ENCODE data around the gene PCDHGA8.
A peak's percentile ranks its signal among the peaks of the same experiment; 100 is the strongest.
"Not testable (repeated sequence)": the region's sequence is repeated elsewhere in the genome, so short reads cannot be mapped to it uniquely, and the experiment has no call there.

The PCDHGA8 gene

GRCh38 chr5:141411575-141411974 is 19.1 kb downstream of the PCDHGA8 start:
- no peak overlapping the region for H3K4me3 Mint-ChIP-seq
- peaks cover 79% of the 10 kb centered on the region for H3K27me3 Mint-ChIP-seq
- peaks cover 17% of the 10 kb centered on the region for H3K4me1 Mint-ChIP-seq (ENCODE audit: low read depth)
- H3K9me3 Mint-ChIP-seq, result peaks cover 16% of the 10 kb centered on the region
- H3K27ac Mint-ChIP-seq, result no peak overlapping the region
- peaks cover 18% of the 10 kb centered on the region for H3K36me3 Mint-ChIP-seq (ENCODE audit: low read depth)

DNA sequence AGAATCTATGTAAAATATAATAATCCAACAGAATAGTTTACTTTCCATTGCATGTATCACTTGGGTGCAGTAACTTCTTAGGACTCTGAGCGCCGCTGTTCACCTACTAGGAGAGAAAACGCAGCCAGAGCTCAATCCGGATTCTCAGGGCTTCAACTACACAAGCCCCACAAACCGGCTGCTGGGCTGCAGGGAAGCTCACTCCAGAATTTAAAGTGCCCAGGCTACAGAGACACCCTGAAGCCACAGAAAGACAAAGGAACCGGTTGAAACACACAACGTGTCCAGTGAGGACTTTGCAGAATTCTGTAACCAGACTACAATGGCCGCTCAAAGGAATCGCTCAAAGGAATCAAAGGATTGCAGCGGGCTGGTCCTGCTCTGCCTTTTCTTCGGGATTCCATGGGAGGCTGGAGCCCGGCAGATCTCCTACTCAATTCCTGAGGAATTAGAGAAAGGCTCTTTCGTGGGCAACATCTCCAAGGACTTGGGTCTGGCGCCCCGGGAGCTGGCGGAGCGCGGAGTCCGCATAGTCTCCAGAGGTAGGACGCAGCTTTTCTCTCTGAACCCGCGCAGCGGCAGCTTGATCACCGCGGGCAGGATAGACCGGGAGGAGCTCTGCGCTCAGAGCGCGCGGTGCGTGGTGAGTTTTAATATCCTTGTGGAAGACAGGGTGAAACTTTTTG is 20.6 kb downstream of the PCDHGA8 start, which contains the start of gene PCDHGA10:
PCDHGA10 (plus strand) TSS at position 134 of the 686 bp plus-strand sequence; CDS start at position 323, 189 bp downstream.
- Mint-ChIP-seq H3K27ac (no peak within 1 kb of the TSS), H3K27me3 (peaks cover 78% of the 10 kb centered on the region), H3K4me3 (peak within 1 kb of the TSS; percentile 79), H3K36me3 (ENCODE audit: low read depth) (peaks cover 21% of the 10 kb centered on the region), H3K4me1 (ENCODE audit: low read depth) (peaks cover 20% of the 10 kb centered on the region), H3K9me3 (peaks cover 19% of the 10 kb centered on the region)

DNA sequence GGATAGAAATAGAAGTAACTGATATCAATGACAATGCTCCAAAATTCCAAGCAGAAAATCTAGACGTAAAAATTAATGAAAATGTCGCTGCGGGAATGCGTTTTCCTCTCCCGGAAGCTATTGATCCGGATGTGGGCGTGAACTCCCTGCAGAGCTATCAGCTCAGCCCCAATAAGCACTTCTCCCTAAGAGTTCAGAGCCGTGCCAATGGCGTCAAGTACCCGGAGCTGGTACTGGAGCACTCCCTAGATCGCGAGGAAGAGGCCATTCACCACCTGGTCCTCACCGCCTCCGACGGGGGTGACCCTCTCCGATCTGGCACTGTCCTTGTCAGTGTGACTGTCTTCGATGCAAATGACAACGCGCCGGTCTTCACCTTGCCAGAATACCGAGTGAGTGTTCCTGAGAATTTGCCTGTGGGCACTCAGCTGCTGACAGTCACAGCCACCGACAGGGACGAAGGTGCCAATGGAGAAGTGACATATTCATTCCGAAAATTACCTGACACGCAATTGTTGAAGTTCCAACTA is 21.2 kb downstream of the PCDHGA8 start:
- H3K4me3 Mint-ChIP-seq, result peak overlapping the region; percentile 79
- H3K27me3 Mint-ChIP-seq, result peaks cover 78% of the 10 kb centered on the region
- H3K36me3 Mint-ChIP-seq (ENCODE audit: low read depth), result peaks cover 24% of the 10 kb centered on the region
- H3K27ac Mint-ChIP-seq, result no peak overlapping the region
- H3K9me3 Mint-ChIP-seq, result peaks cover 20% of the 10 kb centered on the region
- peaks cover 21% of the 10 kb centered on the region for H3K4me1 Mint-ChIP-seq (ENCODE audit: low read depth)

DNA sequence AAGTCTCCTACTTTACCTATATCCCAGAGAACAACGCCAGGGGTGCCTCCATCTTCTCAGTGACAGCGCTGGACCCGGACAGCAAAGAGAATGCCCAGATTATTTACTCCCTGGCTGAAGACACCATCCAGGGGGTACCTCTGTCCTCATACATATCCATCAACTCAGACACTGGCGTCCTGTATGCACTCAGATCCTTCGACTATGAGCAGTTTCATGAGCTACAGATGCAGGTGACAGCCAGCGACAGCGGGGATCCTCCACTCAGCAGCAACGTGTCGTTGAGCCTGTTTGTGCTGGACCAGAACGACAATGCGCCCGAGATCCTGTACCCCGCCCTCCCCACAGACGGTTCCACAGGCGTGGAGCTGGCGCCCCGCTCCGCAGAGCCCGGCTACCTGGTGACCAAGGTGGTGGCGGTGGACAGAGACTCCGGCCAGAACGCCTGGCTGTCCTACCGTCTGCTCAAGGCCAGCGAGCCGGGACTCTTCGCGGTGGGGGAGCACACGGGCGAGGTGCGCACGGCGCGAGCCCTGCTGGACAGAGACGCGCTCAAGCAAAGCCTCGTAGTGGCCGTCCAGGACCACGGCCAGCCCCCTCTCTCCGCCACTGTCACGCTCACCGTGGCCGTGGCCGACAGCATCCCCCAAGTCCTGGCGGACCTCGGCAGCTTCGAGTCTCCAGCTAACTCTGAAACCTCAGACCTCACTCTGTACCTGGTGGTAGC is 22.3 kb downstream of the PCDHGA8 start:
- H3K27ac Mint-ChIP-seq, H3K4me3 Mint-ChIP-seq: not testable (repeated sequence)
- H3K36me3 Mint-ChIP-seq (ENCODE audit: low read depth), result peaks cover 21% of the 10 kb centered on the region
- peaks cover 21% of the 10 kb centered on the region for H3K4me1 Mint-ChIP-seq (ENCODE audit: low read depth)
- peaks cover 17% of the 10 kb centered on the region for H3K9me3 Mint-ChIP-seq
- H3K27me3 Mint-ChIP-seq, result peaks cover 76% of the 10 kb centered on the region

DNA sequence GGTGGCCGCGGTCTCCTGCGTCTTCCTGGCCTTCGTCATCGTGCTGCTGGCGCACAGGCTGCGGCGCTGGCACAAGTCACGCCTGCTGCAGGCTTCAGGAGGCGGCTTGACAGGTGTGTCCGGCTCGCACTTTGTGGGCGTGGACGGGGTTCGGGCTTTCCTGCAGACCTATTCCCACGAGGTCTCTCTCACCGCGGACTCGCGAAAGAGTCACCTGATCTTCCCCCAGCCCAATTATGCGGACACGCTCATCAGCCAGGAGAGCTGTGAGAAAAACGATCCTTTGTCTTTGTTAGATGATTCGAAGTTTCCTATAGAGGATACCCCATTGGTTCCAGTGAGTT is 22.8 kb downstream of the PCDHGA8 start:
- Mint-ChIP-seq H3K36me3 (ENCODE audit: low read depth) (peaks cover 22% of the 10 kb centered on the region), H3K4me1 (ENCODE audit: low read depth) (peaks cover 21% of the 10 kb centered on the region), H3K9me3 (peaks cover 19% of the 10 kb centered on the region), H3K27me3 (peaks cover 79% of the 10 kb centered on the region)
- not testable (repeated sequence) for H3K4me3 Mint-ChIP-seq, H3K27ac Mint-ChIP-seq

DNA sequence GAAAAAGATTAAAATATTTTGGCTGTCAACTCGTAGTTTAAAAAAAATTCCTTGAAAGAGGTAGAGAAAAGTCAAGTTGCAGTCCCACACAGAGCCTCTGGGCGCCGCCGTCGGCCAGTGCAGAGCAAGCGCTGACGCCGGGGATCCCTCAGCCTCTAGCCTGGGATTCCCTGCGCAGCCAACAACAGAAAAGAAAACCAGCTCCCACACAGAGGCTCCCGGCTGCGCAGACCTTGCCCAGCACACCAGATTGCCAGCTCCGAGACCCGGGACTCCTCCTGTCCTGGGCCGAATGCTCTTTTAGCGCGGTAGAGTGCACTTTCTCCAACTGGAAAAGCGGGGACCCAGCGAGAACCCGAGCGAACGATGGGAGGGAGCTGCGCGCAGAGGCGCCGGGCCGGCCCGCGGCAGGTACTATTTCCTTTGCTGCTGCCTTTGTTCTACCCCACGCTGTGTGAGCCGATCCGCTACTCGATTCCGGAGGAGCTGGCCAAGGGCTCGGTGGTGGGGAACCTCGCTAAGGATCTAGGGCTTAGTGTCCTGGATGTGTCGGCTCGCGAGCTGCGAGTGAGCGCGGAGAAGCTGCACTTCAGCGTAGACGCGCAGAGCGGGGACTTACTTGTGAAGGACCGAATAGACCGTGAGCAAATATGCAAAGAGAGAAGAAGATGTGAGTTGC is 25.2 kb downstream of the PCDHGA8 start, which contains the start of gene PCDHGB7:
PCDHGB7 (plus strand) TSS at position 184 of the 679 bp plus-strand sequence; CDS start at position 367, 183 bp downstream.
- H3K4me1 Mint-ChIP-seq (ENCODE audit: low read depth), result peaks cover 32% of the 10 kb centered on the region

DNA sequence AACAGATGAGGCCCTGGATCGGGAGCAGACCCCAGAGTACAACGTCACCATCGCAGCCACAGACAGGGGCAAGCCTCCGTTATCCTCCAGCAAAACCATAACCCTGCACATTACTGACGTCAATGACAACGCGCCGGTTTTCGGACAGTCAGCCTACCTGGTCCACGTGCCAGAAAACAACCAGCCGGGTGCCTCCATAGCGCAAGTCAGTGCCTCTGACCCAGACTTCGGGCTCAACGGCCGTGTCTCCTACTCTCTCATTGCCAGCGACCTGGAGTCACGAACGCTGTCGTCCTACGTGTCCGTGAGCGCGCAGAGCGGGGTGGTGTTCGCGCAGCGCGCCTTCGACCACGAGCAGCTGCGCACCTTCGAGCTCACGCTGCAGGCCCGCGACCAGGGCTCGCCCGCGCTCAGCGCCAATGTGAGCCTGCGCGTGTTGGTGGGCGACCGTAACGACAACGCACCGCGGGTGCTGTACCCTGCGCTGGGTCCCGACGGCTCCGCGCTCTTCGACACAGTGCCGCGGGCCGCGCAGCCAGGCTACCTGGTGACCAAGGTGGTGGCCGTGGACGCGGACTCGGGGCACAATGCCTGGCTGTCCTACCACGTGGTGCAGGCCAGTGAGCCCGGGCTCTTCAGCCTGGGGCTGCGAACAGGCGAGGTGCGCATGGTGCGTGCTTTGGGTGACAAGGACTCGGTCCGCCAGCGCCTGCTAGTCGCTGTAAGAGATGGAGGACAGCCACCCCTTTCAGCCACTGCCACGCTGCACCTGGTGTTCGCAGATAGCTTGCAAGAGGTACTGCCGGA is 26.8 kb downstream of the PCDHGA8 start:
- peaks cover 34% of the 10 kb centered on the region for H3K9me3 Mint-ChIP-seq
- H3K4me3 Mint-ChIP-seq, result no peak overlapping the region
- H3K27ac Mint-ChIP-seq, result no peak overlapping the region
- peaks cover 22% of the 10 kb centered on the region for H3K4me1 Mint-ChIP-seq (ENCODE audit: low read depth)
- H3K36me3 Mint-ChIP-seq (ENCODE audit: low read depth), result peaks cover 33% of the 10 kb centered on the region
- peaks cover 85% of the 10 kb centered on the region for H3K27me3 Mint-ChIP-seq

More for the DNA sequence above, 25.2 kb downstream of the PCDHGA8 start, which contains the start of gene PCDHGB7:
- Mint-ChIP-seq H3K4me3 (peak within 1 kb of the TSS; percentile 74), H3K27ac (peak within 1 kb of the TSS; percentile 55), H3K36me3 (ENCODE audit: low read depth) (peaks cover 34% of the 10 kb centered on the region), H3K9me3 (peaks cover 30% of the 10 kb centered on the region), H3K27me3 (peaks cover 89% of the 10 kb centered on the region)

DNA sequence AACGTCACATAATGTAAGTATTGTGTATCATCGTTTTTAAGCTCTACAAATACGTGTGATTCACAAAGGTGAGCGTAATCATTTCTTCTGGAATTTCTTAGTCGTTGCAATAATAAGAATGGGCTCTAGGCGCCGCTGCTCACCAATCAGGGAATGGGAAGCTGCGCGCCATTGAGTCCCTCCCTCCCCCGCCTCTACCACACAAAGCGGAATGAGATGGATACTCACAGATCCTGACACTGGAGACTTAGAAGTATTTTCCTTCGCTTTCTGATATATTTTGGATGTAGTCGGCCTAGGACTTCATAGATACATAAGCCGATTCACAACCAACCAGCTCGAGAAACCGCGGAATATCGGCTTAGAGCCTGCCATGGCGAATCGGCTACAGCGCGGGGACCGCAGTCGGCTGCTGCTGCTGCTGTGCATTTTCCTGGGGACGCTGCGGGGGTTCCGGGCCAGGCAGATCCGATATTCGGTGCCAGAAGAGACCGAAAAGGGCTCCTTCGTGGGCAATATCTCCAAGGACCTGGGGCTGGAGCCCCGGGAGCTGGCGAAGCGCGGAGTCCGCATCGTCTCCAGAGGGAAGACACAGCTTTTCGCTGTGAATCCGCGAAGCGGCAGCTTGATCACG is 28.5 kb downstream of the PCDHGA8 start, which contains the start of gene PCDHGA11:
PCDHGA11 (plus strand) TSS at position 197 of the 634 bp plus-strand sequence; CDS start at position 374, 177 bp downstream.
- peaks cover 15% of the 10 kb centered on the region for H3K4me1 Mint-ChIP-seq (ENCODE audit: low read depth)
- peaks cover 88% of the 10 kb centered on the region for H3K27me3 Mint-ChIP-seq
- peak within 1 kb of the TSS; percentile 81 for H3K4me3 Mint-ChIP-seq
- H3K9me3 Mint-ChIP-seq, result peaks cover 34% of the 10 kb centered on the region
- peaks cover 29% of the 10 kb centered on the region for H3K36me3 Mint-ChIP-seq (ENCODE audit: low read depth)
- peak within 1 kb of the TSS; percentile 63 for H3K27ac Mint-ChIP-seq

DNA sequence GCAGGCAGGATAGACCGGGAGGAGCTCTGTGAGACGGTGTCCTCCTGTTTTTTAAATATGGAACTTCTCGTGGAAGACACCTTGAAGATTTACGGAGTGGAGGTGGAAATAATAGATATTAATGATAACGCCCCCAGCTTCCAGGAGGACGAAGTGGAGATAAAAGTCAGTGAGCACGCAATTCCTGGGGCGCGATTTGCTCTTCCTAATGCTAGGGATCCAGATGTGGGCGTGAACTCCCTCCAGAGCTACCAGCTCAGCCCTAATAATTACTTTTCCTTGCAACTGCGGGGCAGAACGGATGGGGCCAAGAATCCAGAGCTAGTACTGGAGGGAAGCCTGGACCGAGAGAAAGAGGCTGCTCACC is 29.0 kb downstream of the PCDHGA8 start:
- peaks cover 34% of the 10 kb centered on the region for H3K9me3 Mint-ChIP-seq
- peaks cover 29% of the 10 kb centered on the region for H3K36me3 Mint-ChIP-seq (ENCODE audit: low read depth)
- peaks cover 15% of the 10 kb centered on the region for H3K4me1 Mint-ChIP-seq (ENCODE audit: low read depth)
- peaks cover 88% of the 10 kb centered on the region for H3K27me3 Mint-ChIP-seq
- peak overlapping the region; percentile 52 for H3K27ac Mint-ChIP-seq
- peak overlapping the region; percentile 81 for H3K4me3 Mint-ChIP-seq

DNA sequence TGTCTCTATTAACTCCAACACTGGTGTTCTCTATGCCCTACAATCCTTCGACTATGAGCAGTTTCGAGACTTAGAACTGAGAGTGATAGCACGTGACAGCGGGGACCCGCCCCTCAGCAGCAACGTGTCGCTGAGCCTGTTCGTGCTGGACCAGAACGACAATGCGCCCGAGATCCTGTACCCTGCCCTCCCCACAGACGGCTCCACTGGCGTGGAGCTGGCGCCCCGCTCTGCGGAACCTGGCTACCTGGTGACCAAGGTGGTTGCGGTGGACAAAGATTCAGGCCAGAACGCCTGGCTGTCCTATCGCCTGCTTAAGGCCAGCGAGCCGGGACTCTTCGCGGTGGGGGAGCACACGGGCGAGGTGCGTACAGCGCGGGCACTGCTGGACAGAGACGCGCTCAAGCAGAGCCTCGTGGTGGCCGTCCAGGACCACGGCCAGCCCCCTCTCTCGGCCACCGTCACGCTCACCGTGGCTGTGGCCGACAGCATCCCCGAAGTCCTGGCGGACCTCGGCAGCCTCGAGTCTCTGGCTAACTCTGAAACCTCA is 30.4 kb downstream of the PCDHGA8 start:
- Mint-ChIP-seq H3K4me3 (no peak overlapping the region), H3K27me3 (peaks cover 88% of the 10 kb centered on the region), H3K9me3 (peaks cover 33% of the 10 kb centered on the region), H3K4me1 (ENCODE audit: low read depth) (peaks cover 14% of the 10 kb centered on the region), H3K36me3 (ENCODE audit: low read depth) (peaks cover 28% of the 10 kb centered on the region), H3K27ac (no peak overlapping the region)

DNA sequence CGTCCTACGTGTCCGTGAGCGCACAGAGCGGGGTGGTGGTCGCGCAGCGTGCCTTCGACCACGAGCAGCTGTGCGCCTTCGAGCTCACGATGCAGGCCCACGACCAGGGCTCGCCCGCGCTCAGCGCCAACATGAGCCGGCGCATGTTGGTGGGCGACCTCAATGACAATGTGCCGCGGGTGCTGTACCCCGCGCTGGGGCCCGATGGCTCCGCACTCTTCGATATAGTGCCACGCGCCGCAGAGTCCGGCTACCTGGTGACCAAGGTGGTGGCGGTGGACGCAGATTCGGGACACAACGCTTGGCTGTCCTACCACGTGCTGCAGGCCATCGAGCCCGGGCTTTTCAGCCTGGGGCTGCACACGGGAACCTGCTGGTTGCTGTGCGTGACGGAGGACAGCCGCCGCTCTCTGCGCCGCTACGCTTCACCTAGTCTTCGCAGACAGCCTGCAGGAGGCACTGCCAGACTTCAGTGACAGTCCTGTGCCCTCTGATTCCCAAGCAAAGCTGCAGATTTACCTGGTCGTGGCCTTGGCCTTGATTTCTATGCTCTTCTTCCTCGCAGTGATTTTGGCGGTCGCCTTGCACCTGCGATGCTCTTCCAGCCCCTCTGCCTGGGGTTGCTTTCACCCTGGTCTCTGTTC is 35.5 kb downstream of the PCDHGA8 start:
- Mint-ChIP-seq H3K27ac (no peak overlapping the region), H3K4me1 (ENCODE audit: low read depth) (peaks cover 10% of the 10 kb centered on the region), H3K9me3 (peaks cover 24% of the 10 kb centered on the region), H3K4me3 (no peak overlapping the region), H3K27me3 (peaks cover 76% of the 10 kb centered on the region), H3K36me3 (ENCODE audit: low read depth) (peaks cover 25% of the 10 kb centered on the region)

DNA sequence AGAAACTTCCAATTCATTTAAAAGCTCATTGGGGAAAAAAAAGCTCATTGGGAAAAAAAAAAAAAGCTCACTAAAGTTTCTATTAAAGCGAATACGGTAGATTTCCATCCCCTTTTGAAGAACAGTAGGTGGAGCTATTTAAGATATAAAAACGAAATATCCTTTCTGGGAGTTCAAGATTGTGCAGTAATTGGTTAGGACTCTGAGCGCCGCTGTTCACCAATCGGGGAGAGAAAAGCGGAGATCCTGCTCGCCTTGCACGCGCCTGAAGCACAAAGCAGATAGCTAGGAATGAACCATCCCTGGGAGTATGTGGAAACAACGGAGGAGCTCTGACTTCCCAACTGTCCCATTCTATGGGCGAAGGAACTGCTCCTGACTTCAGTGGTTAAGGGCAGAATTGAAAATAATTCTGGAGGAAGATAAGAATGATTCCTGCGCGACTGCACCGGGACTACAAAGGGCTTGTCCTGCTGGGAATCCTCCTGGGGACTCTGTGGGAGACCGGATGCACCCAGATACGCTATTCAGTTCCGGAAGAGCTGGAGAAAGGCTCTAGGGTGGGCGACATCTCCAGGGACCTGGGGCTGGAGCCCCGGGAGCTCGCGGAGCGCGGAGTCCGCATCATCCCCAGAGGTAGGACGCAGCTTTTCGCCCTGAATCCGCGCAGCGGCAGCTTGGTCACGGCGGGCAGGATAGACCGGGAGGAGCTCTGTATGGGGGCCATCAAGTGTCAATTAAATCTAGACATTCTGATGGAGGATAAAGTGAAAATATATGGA is 38.1 kb downstream of the PCDHGA8 start, which contains the start of gene PCDHGA12:
PCDHGA12 (plus strand) TSS at position 176 of the 782 bp plus-strand sequence; CDS start at position 429, 253 bp downstream.
- peak within 1 kb of the TSS; percentile 76 for H3K4me3 Mint-ChIP-seq
- peaks cover 26% of the 10 kb centered on the region for H3K9me3 Mint-ChIP-seq
- H3K4me1 Mint-ChIP-seq (ENCODE audit: low read depth), result peaks cover 10% of the 10 kb centered on the region
- peaks cover 28% of the 10 kb centered on the region for H3K36me3 Mint-ChIP-seq (ENCODE audit: low read depth)
- H3K27ac Mint-ChIP-seq, result no peak within 1 kb of the TSS
- peaks cover 69% of the 10 kb centered on the region for H3K27me3 Mint-ChIP-seq

Measured in stimulated activated naive CD8-positive, alpha-beta T cell treated with anti-CD3 and anti-CD28 coated beads, Interleukin-15, Interleukin-2, amounts not matched to agents 100 ng/mL and 50 ng/mL, for 24 hours (primary cell).